Measurements from ENCODE around the gene SFTPD. TPM values are rescaled to one million over a fixed set of nuclear protein-coding genes. Genes with fewer than 3 reads are reported as not detected.

SFTPD gene
- total and polyA plus RNA-seq, 7 donors = 0.28 to 3.4 (median 1.1) TPM; not detected in 4

GRCh38 chr10:79933961-79934360, 14.9 kb downstream of the SFTPD start:
- 71 to 84% methylated on average over 3 of the region's 3 CpGs for WGBS, 2 donors
- Histone ChIP-seq H3K27ac (no peak overlapping the region), H3K4me3 (no peak overlapping the region), H3K27me3 (peaks cover 0 to 6% (median 0%) of the 10 kb centered on the region in 3 donors), H3K4me1 (peaks cover 0 to 4% (median 0%) of the 10 kb centered on the region in 4 donors), H3K9me3 (no peaks in the 10 kb centered on the region), H3K36me3 (no peaks in the 10 kb centered on the region)
- TF ChIP-seq EP300 (IDR thresholded peaks at IDR 0.05) (no peak), POLR2A (IDR thresholded peaks at IDR 0.05) (no peak), CTCF (IDR thresholded peaks at IDR 0.05) (no peak), POLR2AphosphoS5 (IDR thresholded peaks at IDR 0.05) (no peak)
- no peak for DNase-seq
- intact Hi-C loops (cut with DNase I) = no loop called here

GRCh38 chr10:79932841-79933379, 16.0 kb downstream of the SFTPD start:
- intact Hi-C loops (cut with DNase I) = no loop called here
- TF ChIP-seq POLR2A (IDR thresholded peaks at IDR 0.05) (no peak), EP300 (IDR thresholded peaks at IDR 0.05) (no peak), POLR2AphosphoS5 (IDR thresholded peaks at IDR 0.05) (no peak), CTCF (IDR thresholded peaks at IDR 0.05) (no peak)
- Histone ChIP-seq H3K4me3 (no peak overlapping the region), H3K27me3 (peaks cover 0 to 6% (median 0%) of the 10 kb centered on the region in 3 donors), H3K4me1 (peaks cover 0 to 5% (median 0%) of the 10 kb centered on the region in 4 donors), H3K27ac (no peak overlapping the region), H3K9me3 (no peaks in the 10 kb centered on the region), H3K36me3 (no peaks in the 10 kb centered on the region)
- no peak for DNase-seq
- WGBS, 2 donors = 84 to 87% methylated on average over 4 of the region's 4 CpGs

GRCh38 chr10:79932307-79932706, 16.6 kb downstream of the SFTPD start:
- intact Hi-C loops (cut with DNase I) = no loop called here
- Histone ChIP-seq H3K4me1 (peaks cover 0 to 5% (median 0%) of the 10 kb centered on the region in 4 donors), H3K4me3 (no peak overlapping the region), H3K27ac (no peak overlapping the region), H3K36me3 (no peaks in the 10 kb centered on the region), H3K9me3 (no peaks in the 10 kb centered on the region), H3K27me3 (peaks cover 0 to 6% (median 0%) of the 10 kb centered on the region in 3 donors)
- DNase-seq = no peak
- 74 to 84% methylated on average over 1 of the region's 1 CpG for WGBS, 2 donors
- no peak for TF ChIP-seq EP300 (IDR thresholded peaks at IDR 0.05)
- TF ChIP-seq CTCF (IDR thresholded peaks at IDR 0.05) = no peak
- TF ChIP-seq POLR2A (IDR thresholded peaks at IDR 0.05) = no peak
- no peak for TF ChIP-seq POLR2AphosphoS5 (IDR thresholded peaks at IDR 0.05)

GRCh38 chr10:79930751-79931150, 18.2 kb downstream of the SFTPD start:
- DNase-seq = no peak
- Histone ChIP-seq H3K27me3 (peaks cover 0 to 6% (median 0%) of the 10 kb centered on the region in 3 donors), H3K4me3 (no peak overlapping the region), H3K4me1 (peaks cover 0 to 5% (median 0%) of the 10 kb centered on the region in 4 donors), H3K36me3 (no peaks in the 10 kb centered on the region), H3K9me3 (no peaks in the 10 kb centered on the region), H3K27ac (no peak overlapping the region)
- 40 to 52% methylated on average over 2 of the region's 2 CpGs for WGBS, 2 donors
- TF ChIP-seq POLR2A (IDR thresholded peaks at IDR 0.05) = no peak
- TF ChIP-seq POLR2AphosphoS5 (IDR thresholded peaks at IDR 0.05) = no peak
- TF ChIP-seq EP300 (IDR thresholded peaks at IDR 0.05) = no peak
- no peak for TF ChIP-seq CTCF (IDR thresholded peaks at IDR 0.05)
- intact Hi-C loops (cut with DNase I) = no loop called here

- Histone ChIP-seq H3K4me1 (peaks cover 0 to 5% (median 0%) of the 10 kb centered on the region in 4 donors), H3K9me3 (no peaks in the 10 kb centered on the region), H3K4me3 (no peak overlapping the region), H3K27ac (no peak overlapping the region), H3K27me3 (peaks cover 0 to 6% (median 0%) of the 10 kb centered on the region in 3 donors), H3K36me3 (no peaks in the 10 kb centered on the region)
- 60 to 73% methylated on average over 4 of the region's 4 CpGs for WGBS, 2 donors
- intact Hi-C loops (cut with DNase I) = no loop called here
- no peak for TF ChIP-seq CTCF (IDR thresholded peaks at IDR 0.05)
- no peak for TF ChIP-seq EP300 (IDR thresholded peaks at IDR 0.05)
- no peak for TF ChIP-seq POLR2AphosphoS5 (IDR thresholded peaks at IDR 0.05)
- TF ChIP-seq POLR2A (IDR thresholded peaks at IDR 0.05) = no peak
- DNase-seq = no peak
Observed at GRCh38 chr10:79930267-79930666, 18.6 kb downstream of the SFTPD start.
